ENCODE results near the gene SLC6A20.
A peak's percentile ranks its signal among the peaks of the same experiment; 100 is the strongest.

SLC6A20 gene

GRCh38 chr3:45795882-45796765, at the start of gene SLC6A20:
Gene SLC6A20, minus strand, starts transcription at chr3:45796536. Its CDS starts 117 bp downstream, at chr3:45796419.
- DNase-seq = no peak

- no peak for DNase-seq
Measured at GRCh38 chr3:45844616-45845015, 48.3 kb upstream of the SLC6A20 start.

- DNase-seq = no peak
Measured at GRCh38 chr3:45842851-45843625, 46.7 kb upstream of the SLC6A20 start.

GRCh38 chr3:45841757-45842491, 45.6 kb upstream of the SLC6A20 start, which contains the start of gene LZTFL1:
Gene LZTFL1, minus strand, starts transcription at chr3:45842119. Its CDS starts 128 bp downstream, at chr3:45841991.
- peak; percentile 70 to 78 (median 72) for DNase-seq

- DNase-seq = no peak
Measured at GRCh38 chr3:45841420-45841756, 45.1 kb upstream of the SLC6A20 start.

- DNase-seq = no peak
Measured at GRCh38 chr3:45838466-45838865, 42.1 kb upstream of the SLC6A20 start.

- no peak for DNase-seq
Measured at GRCh38 chr3:45832699-45833098, 36.4 kb upstream of the SLC6A20 start.

GRCh38 chr3:45830121-45830520, 33.8 kb upstream of the SLC6A20 start:
- no peak for DNase-seq

GRCh38 chr3:45826908-45827307, 30.6 kb upstream of the SLC6A20 start:
- DNase-seq = no peak

GRCh38 chr3:45826321-45826720, 30.0 kb upstream of the SLC6A20 start:
- DNase-seq = no peak

- DNase-seq = no peak
Measured at GRCh38 chr3:45821127-45821526, 24.8 kb upstream of the SLC6A20 start.

- no peak for DNase-seq
Measured at GRCh38 chr3:45819543-45819942, 23.2 kb upstream of the SLC6A20 start.

- DNase-seq = no peak
Measured at GRCh38 chr3:45817831-45818522, 21.6 kb upstream of the SLC6A20 start.

GRCh38 chr3:45816544-45816943, 20.2 kb upstream of the SLC6A20 start:
- no peak for DNase-seq

- DNase-seq = no peak
Measured at GRCh38 chr3:45814322-45814721, 18.0 kb upstream of the SLC6A20 start.

- DNase-seq = no peak
Measured at GRCh38 chr3:45807681-45808540, 11.6 kb upstream of the SLC6A20 start.

GRCh38 chr3:45807133-45807532, 10.8 kb upstream of the SLC6A20 start:
- DNase-seq = no peak

GRCh38 chr3:45806072-45806471, 9.7 kb upstream of the SLC6A20 start:
- no peak for DNase-seq

GRCh38 chr3:45803252-45803935, 7.1 kb upstream of the SLC6A20 start:
- no peak for DNase-seq

- no peak for DNase-seq
Measured at GRCh38 chr3:45802146-45802545, 5.8 kb upstream of the SLC6A20 start.

GRCh38 chr3:45800611-45801010, 4.3 kb upstream of the SLC6A20 start:
- no peak for DNase-seq

All from activated CD4-positive, CD25-positive, alpha-beta regulatory T cell (primary cell).